Stimulated activated CD4-positive, alpha-beta T cell treated with anti-CD3 and anti-CD28 coated beads, Interleukin-1b, Interleukin-23, amount 100 ng/mL, for 4 hours (primary cell): ENCODE results near the gene C16orf89.
"Not testable (repeated sequence)": the region's sequence is repeated elsewhere in the genome, so short reads cannot be mapped to it uniquely, and the experiment has no call there.

ENCODE experiments used
- DNase-seq, 2 donors: peaks; one replicate each; pipeline ENCODE4 v3.0.0-alpha.2; 2020; ENCODE audit warnings: low read depth in 2 of 2

C16orf89 gene

DNA sequence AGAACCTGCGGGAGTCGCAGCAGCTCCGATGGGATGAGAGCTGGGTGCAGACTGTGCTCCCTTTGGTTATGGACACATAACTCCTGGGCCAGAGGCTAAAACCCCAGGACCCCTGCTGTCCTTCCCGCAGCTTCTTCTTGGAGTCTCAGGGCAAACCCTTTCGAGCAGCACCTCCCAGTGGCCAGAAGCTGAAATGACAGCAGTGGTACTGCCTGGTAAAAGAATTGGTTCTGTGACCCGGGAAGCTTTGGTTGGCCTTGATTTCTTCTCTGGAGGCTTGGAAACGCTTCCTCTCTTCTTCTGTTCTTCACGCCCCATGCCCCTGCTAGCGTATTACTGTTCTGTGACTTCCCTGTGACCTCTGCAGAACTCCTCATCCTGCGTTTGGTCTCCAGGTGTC, 19.0 kb upstream of the C16orf89 start:
- peak; percentile 34 to 43 for DNase-seq

GRCh38 chr16:5084099-5084731, 18.5 kb upstream of the C16orf89 start:
- DNase-seq: not testable (repeated sequence)

- DNase-seq: not testable (repeated sequence)
Measured at GRCh38 chr16:5083646-5084045, 17.9 kb upstream of the C16orf89 start.

GRCh38 chr16:5080996-5081395, 15.2 kb upstream of the C16orf89 start:
- not testable (repeated sequence) for DNase-seq

DNA sequence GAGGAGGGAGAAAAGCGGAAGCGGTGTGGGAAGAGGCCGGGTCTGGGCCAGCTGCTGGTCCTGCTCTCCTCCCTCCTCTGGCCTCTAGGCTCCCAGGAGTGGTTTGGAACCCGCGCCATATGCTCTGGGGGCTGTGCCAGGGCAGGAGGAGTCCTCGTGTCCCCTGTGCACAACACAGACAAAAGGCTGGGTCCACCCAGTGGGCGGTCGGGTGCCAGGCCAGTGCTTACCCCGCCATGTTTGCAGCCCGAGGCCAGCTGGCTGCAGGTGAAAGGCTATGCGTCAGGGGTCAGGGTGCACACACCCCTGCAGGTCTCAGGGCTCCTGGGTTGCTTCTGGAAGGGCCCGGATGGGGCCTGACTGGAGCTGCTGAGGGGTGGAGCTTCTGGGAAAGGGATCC, 14.7 kb upstream of the C16orf89 start:
- DNase-seq: not testable (repeated sequence)

- no peak for DNase-seq
Measured at GRCh38 chr16:5078626-5079025, 12.9 kb upstream of the C16orf89 start.

- no peak for DNase-seq
Measured at GRCh38 chr16:5077304-5077703, 11.5 kb upstream of the C16orf89 start.

DNA sequence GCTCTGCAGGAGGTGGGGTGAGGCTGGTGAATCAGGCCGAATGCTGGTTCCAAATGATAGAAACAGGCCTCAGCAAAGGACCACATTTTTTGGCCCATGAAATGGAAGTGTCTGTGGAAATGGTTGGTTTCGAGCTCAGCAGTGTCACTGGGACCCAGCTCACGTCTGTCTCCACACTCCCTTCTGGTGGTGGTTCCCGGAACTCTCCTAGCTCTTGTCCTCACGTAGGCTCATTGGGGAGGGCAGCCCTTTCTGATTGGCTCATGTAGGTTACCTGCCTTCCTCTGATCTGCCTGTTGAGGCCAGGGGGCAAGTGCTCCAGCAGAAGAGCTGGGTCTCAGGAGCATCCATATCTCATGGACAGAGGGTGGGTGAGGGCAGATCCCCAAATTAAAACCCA, 9.9 kb upstream of the C16orf89 start:
- no peak for DNase-seq

DNA sequence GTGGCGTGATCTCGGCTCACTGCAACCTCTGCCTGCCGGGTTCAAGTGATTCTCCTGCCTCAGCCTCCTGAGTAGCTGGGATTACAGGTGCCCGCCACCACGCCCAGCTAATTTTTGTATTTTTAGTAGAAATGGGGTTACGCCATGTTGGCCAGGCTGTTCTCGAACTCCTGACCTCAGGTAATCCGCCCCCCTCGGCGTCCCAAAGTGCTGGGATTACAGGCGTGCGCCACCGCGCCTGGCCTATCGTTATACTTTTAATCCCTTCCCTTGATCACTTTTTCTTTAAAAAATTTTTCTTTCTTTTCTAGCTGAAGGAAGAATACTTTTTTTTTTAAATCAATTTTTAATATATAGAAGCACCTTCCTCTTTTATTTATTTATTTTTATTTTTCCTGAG, 8.0 kb upstream of the C16orf89 start:
- not testable (repeated sequence) for DNase-seq

- no peak for DNase-seq
Measured at GRCh38 chr16:5073279-5073629, 7.5 kb upstream of the C16orf89 start.

- no peak for DNase-seq
Measured at GRCh38 chr16:5072334-5073278, 6.8 kb upstream of the C16orf89 start.

GRCh38 chr16:5071681-5072333, 6.1 kb upstream of the C16orf89 start, which contains the start of gene ALG1:
TSS of gene ALG1 (plus strand) at chr16:5071843. CDS start at chr16:5071850, 7 bp downstream.
- DNase-seq: peak; percentile 85 to 87

DNA sequence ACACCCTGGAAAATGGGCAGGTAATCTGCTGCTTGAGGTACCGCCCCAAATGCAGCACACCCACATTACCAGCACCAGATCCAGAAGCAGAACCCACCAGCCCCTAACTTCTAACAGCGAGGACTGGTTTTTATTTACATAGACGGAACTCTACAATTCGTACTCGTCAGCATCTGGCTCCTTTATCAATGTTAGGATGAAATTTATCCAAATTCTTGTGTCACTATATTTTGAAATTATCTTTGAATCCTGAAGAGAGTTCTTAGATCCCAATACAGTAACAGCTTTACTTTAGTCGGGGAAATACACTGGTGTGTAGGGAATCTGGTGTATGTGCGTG, 5.6 kb upstream of the C16orf89 start:
- DNase-seq: no peak

DNA sequence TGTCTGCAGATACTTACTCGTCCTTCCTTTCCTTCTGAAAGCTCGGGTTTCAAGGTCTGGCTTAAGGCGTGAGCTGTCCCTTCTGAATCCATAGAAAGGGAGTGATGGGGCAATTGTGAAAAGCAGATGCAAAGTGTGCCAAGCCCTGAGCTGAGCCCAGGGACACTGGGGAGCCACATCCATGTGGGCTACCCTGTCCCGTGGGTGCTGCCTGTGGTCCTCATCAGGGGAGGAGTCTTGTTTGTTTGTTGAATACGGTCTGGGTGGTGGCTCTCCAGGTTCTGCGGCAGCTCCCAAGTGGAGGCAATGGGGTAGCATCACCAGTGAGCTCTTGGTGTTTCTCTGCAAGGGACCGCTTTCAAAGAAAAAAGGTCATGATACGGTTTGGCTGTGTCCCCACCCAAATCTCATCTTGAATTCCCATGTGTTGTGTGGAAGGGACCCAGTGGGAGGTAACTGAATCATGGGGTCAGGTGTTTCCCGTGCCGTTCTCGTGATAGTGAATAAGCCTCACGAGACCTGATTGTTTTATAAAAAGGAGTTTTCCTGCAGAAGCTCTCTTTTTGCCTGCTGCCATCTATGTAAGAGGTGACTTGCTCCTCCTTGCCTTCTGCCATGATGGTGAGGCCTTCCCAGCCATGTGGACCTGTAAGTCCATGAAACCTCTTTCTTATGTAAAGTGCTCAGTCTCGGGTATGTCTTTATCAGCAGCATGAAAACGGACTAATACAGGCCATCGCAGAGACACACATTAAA, 4.9 kb upstream of the C16orf89 start:
- DNase-seq: no peak

GRCh38 chr16:5069854-5070253, 4.1 kb upstream of the C16orf89 start:
- DNase-seq: no peak

- DNase-seq: no peak
Measured at GRCh38 chr16:5069048-5069447, 3.3 kb upstream of the C16orf89 start.

GRCh38 chr16:5066511-5066910, 755 bp upstream of the C16orf89 start:
- no peak for DNase-seq

DNA sequence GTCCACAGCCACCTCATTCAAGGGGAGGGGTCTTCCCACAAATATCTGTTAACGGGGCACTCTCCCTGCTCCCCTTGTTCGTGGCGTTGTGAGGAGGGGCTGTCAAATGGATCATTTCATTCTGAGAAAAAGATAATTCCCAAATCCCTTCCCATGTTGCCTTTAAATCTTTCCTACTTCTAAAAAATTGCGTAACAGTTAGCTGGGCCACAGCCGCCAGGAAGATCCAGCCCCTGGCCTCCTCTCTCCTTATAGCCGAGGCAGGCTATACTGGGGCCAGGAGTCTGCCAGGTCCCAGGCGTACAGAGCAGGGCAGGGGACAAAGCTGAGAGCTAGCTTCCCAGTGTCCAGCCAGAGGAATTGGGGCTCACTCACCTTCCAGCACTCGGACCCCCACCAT, 430 bp downstream of the C16orf89 start:
- DNase-seq: no peak

- no peak for DNase-seq
Measured at GRCh38 chr16:5064915-5065314, 841 bp downstream of the C16orf89 start.

GRCh38 chr16:5062790-5063765, 2.7 kb downstream of the C16orf89 start:
- DNase-seq: no peak

DNA sequence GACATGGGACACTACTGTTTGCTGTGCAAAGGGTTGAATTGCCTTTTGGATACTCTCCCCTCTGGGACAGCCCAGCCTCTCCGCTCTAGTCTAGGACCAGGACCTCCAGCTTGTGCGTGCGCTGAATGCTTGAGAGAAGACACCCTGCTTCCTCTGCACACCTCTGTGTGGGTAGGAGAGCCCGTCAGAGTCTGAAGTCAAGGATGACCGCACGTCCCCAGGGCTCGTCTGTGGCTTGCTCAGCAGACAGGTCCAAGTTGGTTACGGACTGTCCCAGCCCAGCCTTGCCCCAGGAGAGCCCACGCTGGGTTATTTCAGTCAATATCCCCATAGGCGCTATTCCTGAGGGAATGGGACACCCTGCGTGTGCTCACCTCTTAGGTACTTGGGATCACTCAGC, 3.7 kb downstream of the C16orf89 start:
- no peak for DNase-seq
